Measurements from ENCODE around the gene ZNF768.
"Not testable (repeated sequence)": the region's sequence is repeated elsewhere in the genome, so short reads cannot be mapped to it uniquely, and the experiment has no call there.

The ZNF768 gene

GRCh38 chr16:30555315-30556124 is 29.2 kb upstream of the ZNF768 start:
- no peak for DNase-seq (ENCODE audit: low spot score)

DNA sequence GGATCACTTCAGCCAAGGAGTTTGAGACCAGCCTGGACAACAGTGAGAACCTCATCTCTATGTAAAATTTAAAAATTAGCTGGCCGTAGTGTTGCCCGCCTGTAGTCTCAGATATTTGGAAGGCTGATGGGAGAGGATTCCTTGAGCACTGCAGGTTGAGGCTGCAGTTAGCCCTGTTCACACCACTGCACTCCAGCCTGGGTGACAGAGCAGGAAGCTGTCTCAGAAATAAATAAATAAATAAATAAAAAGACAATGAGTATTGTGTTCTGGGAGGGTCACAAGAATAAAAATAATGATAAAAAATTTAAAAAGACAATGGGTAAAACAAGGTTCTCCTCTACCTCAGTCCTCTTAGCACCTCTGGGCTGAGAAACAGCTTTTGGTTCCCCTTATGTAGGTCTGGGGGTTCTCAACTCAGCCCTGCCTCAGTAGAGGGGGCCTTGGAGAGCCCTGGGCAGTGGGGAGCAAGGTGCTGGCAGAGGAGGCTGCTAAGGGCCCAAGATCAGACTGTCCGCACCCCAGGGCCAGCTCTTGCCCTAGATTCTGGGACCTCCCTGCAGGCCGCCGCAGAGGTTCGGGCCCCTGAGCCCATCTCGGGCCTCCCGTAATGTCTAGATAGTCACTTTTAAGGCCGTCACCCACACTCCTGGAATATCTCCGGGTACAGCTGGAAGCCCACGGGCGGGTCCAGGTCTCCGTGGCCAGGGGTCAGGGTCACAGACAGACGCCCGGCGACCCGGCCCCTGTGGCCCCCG is 28.4 kb upstream of the ZNF768 start:
- DNase-seq (ENCODE audit: low spot score), result no peak

- no peak for DNase-seq (ENCODE audit: low spot score)
These were observed 27.1 kb upstream of the ZNF768 start for GRCh38 chr16:30553393-30553899.

GRCh38 chr16:30552956-30553355 is 26.6 kb upstream of the ZNF768 start:
- no peak for DNase-seq (ENCODE audit: low spot score)

DNA sequence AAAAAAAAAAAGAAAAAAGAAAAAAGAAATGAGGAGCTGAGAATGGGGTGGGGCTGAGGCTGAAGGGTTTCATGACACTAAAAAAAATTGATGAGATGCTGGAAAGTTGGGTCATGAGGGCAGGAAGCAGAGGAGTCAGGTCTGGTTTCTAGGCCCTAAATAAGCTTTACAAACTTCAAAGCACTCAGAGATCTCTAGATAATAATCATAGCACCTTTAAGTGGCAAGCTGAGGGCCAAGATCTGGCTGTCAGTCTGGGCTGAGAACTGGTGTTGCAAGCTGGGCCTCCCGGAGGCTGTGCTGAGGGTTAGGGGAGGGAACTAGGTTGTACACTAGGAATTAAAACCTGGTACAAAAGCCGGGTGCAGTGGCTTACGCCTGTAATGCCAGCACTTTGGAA is 25.4 kb upstream of the ZNF768 start:
- no peak for DNase-seq (ENCODE audit: low spot score)

GRCh38 chr16:30548416-30549253 is 22.3 kb upstream of the ZNF768 start:
- no peak for DNase-seq (ENCODE audit: low spot score)

DNA sequence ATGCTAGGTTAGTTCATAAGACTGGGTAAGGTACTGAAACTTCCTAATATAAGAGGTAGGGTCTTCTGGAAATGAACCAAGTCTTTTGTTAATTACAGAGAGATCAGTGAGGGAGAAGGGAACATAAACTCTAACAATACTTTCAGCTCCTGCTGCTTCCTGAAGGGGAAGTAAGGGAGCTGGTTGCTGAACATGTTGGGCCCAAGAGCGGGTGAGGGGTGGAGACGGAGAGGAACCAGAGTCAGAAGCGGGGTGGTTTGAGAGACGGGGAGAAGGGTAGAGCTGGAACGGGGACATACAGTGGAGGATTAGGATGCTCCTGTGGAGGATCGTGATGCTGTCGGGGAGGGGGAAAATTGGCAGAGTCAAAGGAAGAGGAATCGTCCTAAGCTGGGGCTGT is 19.7 kb upstream of the ZNF768 start:
- no peak for DNase-seq (ENCODE audit: low spot score)

DNA sequence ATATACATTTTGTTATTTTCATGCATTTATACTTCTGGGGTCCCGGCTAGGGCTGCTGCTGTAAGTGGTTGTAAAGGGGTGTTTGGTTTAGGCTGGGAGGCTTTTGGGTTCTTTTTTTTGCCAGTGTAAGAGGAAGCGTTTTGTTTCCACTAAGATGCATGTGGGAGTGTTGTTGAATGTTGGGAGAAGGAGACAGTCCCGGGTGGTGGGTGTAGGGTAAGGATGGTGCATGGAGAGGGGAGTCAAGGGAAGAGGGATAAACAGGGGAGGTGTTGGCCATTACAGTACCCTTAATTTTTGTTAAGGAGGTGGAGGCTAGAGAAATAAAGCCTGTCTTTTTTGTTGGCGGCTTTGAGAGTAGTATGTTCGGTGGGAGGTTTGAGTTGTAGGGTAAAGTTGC is 16.7 kb upstream of the ZNF768 start:
- no peak for DNase-seq (ENCODE audit: low spot score)

GRCh38 chr16:30541502-30542329 is 15.3 kb upstream of the ZNF768 start:
- no peak for DNase-seq (ENCODE audit: low spot score)

- not testable (repeated sequence) for DNase-seq (ENCODE audit: low spot score)
These were observed 14.6 kb upstream of the ZNF768 start for GRCh38 chr16:30540916-30541464.

DNA sequence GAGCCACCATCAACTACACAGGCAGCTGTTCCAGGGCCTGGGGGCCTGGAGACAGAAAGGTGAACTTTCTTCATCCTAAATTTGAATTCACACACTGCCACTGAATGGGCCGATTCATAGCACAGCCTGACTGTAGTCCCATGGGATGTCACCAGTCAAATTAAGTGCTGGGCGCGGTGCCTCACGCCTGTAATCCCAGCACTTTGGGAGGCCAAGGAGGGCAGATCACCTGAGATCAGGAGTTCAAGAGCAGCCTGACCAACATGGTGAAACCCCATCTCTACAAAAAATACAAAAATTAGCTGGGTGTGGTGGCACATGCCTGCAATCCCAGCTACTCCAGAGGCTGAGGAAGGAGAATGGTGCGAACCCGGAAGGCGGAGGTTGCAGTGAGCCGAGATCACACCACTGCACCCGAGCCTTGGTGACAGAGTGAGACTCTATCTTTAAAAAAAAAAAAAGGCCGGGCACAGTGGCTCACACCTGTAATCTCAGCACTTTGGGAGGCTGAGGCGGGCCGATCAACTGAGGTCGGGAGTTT is 13.7 kb upstream of the ZNF768 start:
- DNase-seq (ENCODE audit: low spot score), result not testable (repeated sequence)

DNA sequence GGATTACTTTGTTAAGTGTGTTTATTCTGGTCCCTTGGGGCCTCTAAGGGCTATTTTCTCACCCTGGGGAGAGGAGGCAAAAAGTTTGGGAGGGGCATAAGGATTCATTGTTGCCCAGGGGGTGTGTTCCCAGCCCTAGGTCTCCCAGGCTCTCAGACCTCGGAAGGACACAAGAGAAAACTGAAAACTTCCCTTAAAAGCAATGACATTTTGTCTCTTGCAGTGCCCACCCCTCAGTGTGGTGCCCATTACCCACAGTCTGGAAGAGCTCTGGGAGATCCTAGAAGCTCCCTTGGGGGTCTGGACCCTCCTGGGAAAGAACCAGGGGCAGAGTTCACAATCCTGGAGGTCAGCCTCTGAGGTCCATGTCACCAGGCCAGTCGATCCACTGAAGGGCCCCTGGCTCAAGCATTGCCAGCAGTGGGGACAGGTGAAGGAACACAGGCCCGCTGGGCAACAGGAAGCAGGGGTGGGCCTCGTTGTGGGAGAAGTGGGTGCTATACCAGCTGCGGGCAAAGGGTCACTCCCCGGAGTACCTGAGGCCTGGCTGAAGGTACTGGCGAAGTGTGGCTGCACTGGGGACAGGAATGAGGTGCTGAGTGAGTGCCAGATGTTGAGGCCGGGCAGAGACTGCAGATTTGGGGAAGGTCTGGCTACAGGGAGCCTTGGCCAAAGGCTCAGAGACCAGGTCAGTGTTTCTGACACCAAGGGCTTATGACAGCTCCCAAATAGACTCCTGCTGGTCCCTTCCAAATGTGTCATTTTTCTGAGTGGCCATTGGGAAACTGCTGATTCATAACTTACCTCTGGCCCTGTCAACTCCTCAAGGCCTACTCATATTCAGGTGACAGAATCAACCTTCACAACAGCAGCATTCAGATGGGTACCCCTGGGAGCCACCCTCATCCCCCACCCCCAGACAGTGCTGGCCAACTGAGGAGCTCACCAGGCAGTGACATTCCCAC is 12.9 kb upstream of the ZNF768 start:
- DNase-seq (ENCODE audit: low spot score), result no peak

DNA sequence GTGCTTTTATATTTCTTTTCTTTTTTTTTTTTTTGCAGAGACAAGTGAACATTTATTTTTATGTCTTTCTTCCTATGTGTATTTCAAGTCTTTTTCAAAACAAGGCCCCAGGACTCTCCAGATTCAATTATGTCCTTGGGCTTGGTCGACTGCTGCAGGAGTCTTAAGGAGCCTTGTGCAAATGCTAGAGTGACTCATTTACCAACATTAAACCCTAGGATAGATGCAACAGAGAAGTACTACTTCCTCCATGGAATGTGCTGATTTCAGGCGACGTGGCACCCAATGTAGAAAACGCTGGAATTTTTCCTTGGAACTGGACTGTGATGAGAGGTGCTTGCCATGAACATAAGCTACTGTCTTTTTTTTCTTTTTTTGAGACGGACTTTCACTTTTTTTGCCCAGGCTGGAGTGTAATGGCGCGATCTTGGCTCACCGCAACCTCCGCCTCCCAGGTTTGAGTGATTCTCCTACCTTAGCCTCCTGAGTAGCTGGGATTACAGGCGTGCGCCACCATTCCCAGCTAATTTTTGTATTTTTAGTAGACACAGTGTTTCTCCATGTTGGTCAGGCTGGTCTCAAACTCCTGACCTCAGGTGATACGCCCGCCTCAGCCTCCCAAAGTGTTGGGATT is 10.1 kb upstream of the ZNF768 start:
- DNase-seq (ENCODE audit: low spot score), result not testable (repeated sequence)

DNA sequence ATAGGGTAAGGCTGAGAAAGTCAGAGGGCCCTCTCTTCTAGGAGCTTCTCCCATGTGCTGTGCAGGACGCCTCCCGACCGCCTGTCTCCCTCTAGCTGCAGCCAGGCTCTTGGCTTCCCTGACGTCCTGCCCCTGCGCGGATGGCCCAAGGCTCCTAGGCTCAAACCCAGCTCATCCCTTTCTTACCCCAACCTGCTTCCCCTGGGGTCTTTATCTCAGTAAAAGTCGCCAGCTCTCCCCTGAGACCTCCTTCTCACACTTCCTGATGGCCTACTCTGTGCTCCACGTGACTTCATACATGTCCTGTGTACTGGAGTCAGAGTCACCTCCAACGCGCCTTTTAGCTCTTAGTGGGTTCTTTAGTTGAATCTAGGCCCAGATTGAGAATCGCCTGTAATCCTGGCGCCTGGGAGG is 9.4 kb upstream of the ZNF768 start:
- peak; percentile 64 for DNase-seq (ENCODE audit: low spot score)

DNA sequence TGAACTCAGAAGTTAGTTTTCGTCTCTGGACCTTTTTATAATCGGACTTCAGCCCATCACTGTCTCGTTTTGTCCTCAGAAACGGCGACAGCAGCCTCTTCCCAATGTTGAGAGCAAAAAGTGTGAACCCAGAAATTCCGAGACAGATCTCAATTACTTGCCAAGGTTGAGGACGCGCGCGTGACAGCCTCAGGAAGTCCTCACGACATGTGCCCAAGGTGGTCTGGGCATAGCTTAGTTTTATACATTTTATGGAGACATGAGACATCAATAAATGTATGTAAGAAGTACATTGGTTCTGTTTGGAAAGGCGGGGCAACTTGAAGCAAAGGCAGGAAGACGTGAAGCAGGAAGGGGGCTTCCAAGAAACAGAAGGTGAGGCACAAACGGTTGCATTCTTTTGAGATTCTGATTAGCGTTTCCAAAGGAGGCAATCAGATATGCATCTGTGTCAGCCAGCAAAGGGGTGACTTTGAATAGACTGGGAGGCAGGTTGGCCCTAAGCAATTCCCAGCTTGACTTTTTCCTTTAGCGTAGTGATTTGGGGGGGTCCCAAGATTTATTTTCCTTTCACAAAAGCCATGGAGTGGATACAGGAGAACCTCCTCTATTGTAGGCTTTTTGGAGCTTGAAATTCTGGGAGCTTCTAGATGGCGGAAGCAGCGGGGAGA is 8.9 kb upstream of the ZNF768 start:
- no peak for DNase-seq (ENCODE audit: low spot score)

GRCh38 chr16:30534368-30535105 is 8.2 kb upstream of the ZNF768 start, which contains the start of gene ZNF747:
ZNF747 (minus strand) TSS chr16:30534858; CDS start chr16:30534679, 179 bp downstream.
- peak; percentile 88 for DNase-seq (ENCODE audit: low spot score)

GRCh38 chr16:30533748-30534367 is 7.5 kb upstream of the ZNF768 start:
- no peak for DNase-seq (ENCODE audit: low spot score)
